GM12874 (cell line): ENCODE measurements around the gene DAPK1.

ENCODE experiments used
- CTCF ChIP-seq: IDR thresholded peaks from 2 replicates; pipeline ENCODE4 v1.5.1; 2011; ENCODE audit warnings: low read depth, mild to moderate bottlenecking, control low read depth, low read length, moderate library complexity; ENCODE audit not compliant: insufficient read depth

DAPK1 gene

GRCh38 chr9:87685871-87686519, 188.3 kb downstream of the DAPK1 start:
- no peak for TF ChIP-seq CTCF

- TF ChIP-seq CTCF, result no peak
These were observed 188.9 kb downstream of the DAPK1 start for GRCh38 chr9:87686520-87687090.

- TF ChIP-seq CTCF, result no peak
These were observed 189.5 kb downstream of the DAPK1 start for GRCh38 chr9:87687207-87687606.

GRCh38 chr9:87694236-87694755, 196.6 kb downstream of the DAPK1 start:
- TF ChIP-seq CTCF, result no peak

- TF ChIP-seq CTCF, result no peak
These were observed 197.9 kb downstream of the DAPK1 start for GRCh38 chr9:87695523-87695922.

- no peak for TF ChIP-seq CTCF
These were observed 199.0 kb downstream of the DAPK1 start for GRCh38 chr9:87696641-87697040.

GRCh38 chr9:87698069-87698809, 200.6 kb downstream of the DAPK1 start:
- no peak for TF ChIP-seq CTCF
